Activated T-cell treated with anti-CD3 and anti-CD28 coated beads for 1 hour (primary cell): ENCODE data around the gene MMRN1.

Experiments
- DNase-seq: peaks from one replicate; pipeline ENCODE4 v3.0.0-alpha.2; 2020; ENCODE audit warnings: low read depth

MMRN1 gene

DNA sequence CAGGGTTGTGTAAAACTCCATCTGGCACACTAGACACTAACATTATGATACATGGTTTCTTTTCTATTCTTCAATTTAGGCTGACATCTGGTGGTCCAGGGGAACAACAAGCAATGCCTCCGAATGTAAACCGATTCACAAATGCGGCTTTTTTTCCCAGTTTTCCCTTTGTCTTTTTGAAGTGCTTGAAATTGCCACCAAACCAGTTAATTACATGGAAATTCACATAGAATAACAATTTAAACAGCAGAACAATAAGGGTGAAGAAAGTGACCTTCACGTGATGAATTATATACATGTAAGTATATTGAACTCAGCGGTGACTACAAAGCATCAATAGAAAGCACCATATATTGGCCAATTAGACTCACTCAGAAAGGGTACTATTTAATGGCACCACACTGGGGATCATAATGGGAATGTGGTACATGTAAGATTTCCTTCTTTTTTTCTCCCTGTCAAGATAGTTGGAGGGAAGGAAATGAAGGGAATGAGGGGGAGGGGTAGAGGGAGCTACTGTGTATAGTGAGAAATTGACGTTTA is 103.9 kb downstream of the MMRN1 start:
- no peak for DNase-seq

DNA sequence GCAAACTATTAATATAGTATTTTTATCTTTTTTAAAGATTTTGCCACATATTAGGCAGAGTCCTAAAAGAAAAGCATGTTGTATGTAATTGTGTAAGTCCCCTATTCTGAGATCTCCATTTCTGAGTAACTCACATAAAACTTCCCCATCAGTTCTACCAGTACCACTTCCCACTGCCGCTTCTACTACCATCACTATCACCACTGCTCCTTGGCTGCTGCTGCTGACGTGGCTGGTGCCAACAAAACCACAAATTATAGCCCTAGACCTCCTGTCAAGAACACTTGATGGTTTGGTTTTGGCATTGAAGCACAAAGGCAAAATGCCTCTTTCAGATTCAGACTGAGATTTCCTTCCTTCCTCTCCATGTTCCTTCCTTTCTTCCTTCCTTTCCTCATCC is 106.4 kb downstream of the MMRN1 start:
- no peak for DNase-seq

DNA sequence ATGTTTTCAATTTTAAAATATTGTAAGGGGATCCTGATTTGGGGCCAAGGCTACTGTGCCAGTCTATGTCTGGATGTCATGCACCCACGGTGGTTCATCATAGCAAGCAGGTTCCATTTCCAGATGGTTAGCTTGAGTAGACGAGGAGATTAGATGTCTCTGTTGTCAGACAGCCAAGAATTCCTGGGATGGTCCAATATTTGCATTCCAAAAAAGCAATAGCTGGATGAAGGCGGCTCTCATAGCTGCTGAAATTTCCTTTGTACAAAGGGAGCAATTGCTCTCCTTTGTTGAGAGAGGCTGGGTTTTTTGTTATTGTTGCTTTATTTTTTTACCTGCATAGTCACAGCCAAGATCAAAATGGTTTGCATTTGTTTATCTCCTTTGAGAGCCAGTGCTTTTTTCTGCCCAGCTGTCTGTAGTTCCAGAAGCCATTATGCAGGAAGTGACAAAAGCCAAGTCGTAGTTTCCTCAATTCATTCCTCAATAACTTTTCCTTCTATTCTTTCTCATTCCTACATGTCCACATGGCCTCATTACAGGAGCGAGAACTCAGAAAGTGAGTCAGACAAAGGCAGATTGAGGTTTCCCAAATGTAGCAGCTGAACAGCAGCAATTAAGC is 107.9 kb downstream of the MMRN1 start:
- no peak for DNase-seq
